ENCODE data around the gene GPR42. TPM values are rescaled to one million over a fixed set of nuclear protein-coding genes. Genes with fewer than 3 reads are reported as not detected.

Gene GPR42
- total and polyA plus RNA-seq, 2 donors from 2014 or later = not detected

DNA sequence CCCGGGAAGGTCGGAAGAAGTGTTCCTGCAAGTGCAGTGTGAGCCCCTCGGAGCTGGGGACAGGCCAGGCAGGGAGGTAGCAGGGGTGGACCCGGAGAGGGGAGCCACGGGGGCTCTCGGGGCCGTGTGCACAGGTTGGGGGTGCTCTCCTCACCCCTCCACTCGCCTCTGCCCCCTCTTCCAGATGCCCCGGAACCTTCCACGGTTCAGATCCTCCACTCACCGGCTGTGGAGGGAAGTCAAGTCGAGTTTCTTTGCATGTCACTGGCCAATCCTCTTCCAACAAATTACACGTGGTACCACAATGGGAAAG is 32.9 kb upstream of the GPR42 start:
- H3K27ac ChIP-seq (ENCODE audit: low read depth in 2 of 2, low read length in 2 of 2) = no peak overlapping the region
- no peaks in the 10 kb centered on the region for H3K36me3 ChIP-seq (ENCODE audit: control insufficient read depth in 2 of 3, insufficient read depth in 3 of 3, low read length in 3 of 3)
- H3K4me3 ChIP-seq (ENCODE audit: low read length in 3 of 3) = no peak overlapping the region
- no peak overlapping the region for H3K9ac ChIP-seq (ENCODE audit: low read length in 3 of 3)
- TF ChIP-seq, protein P1, sequence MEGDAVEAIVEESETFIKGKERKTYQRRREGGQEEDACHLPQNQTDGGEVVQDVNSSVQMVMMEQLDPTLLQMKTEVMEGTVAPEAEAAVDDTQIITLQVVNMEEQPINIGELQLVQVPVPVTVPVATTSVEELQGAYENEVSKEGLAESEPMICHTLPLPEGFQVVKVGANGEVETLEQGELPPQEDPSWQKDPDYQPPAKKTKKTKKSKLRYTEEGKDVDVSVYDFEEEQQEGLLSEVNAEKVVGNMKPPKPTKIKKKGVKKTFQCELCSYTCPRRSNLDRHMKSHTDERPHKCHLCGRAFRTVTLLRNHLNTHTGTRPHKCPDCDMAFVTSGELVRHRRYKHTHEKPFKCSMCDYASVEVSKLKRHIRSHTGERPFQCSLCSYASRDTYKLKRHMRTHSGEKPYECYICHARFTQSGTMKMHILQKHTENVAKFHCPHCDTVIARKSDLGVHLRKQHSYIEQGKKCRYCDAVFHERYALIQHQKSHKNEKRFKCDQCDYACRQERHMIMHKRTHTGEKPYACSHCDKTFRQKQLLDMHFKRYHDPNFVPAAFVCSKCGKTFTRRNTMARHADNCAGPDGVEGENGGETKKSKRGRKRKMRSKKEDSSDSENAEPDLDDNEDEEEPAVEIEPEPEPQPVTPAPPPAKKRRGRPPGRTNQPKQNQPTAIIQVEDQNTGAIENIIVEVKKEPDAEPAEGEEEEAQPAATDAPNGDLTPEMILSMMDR (IDR thresholded peaks at IDR 0.05; ENCODE audit: borderline replicate concordance, extremely low read depth, insufficient read depth) = no peak
- no peaks in the 10 kb centered on the region for H3K27me3 ChIP-seq (ENCODE audit: control insufficient read depth, insufficient read depth, low read length)
- H3K9me3 ChIP-seq (ENCODE audit: control insufficient read depth in 2 of 3, insufficient read depth in 1 of 3, low read length in 3 of 3) = no peaks in the 10 kb centered on the region
- peak in 1 of 5 donors; percentile 58 for DNase-seq
- FAIRE-seq = no peak
- H3K4me1 ChIP-seq (ENCODE audit: control insufficient read depth in 2 of 3, insufficient read depth in 2 of 3, low read depth in 1 of 3, low read length in 3 of 3) = no peaks in the 10 kb centered on the region
- intact Hi-C loops (cut with DNase I) = no loop called here

DNA sequence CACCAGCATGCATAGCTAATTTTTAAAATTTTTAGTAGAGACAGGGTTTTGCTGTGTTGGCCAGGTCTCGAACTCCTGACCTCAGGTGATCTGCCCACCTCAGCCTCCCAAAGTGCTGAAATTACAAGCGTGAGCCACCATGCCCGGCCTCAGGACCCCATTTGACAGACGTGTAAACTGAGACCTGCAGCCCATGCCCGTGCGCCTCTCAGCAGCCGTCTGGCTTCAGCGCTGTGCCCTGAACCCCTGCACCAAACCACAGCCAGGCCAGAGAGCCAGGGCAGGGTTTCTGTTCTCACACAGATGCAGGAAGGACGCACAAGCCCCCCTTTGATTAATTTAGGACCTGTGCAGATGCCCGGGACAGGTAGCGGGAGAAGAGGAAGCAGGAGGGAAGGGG is 30.4 kb upstream of the GPR42 start:
- FAIRE-seq (no peak), DNase-seq (peak in 1 of 5 donors; percentile 65)
- no peaks in the 10 kb centered on the region for H3K36me3 ChIP-seq (ENCODE audit: control insufficient read depth in 2 of 3, insufficient read depth in 3 of 3, low read length in 3 of 3)
- H3K27ac ChIP-seq (ENCODE audit: low read depth in 2 of 2, low read length in 2 of 2) = no peak overlapping the region
- intact Hi-C loops (cut with DNase I) = no loop called here
- no peak overlapping the region for H3K9ac ChIP-seq (ENCODE audit: low read length in 3 of 3)
- H3K4me1 ChIP-seq (ENCODE audit: control insufficient read depth in 2 of 3, insufficient read depth in 2 of 3, low read depth in 1 of 3, low read length in 3 of 3) = no peaks in the 10 kb centered on the region
- TF ChIP-seq, protein P1 (IDR thresholded peaks at IDR 0.05; ENCODE audit: borderline replicate concordance, extremely low read depth, insufficient read depth) = no peak
- no peak overlapping the region for H3K4me3 ChIP-seq (ENCODE audit: low read length in 3 of 3)
- no peaks in the 10 kb centered on the region for H3K27me3 ChIP-seq (ENCODE audit: control insufficient read depth, insufficient read depth, low read length)
- no peaks in the 10 kb centered on the region for H3K9me3 ChIP-seq (ENCODE audit: control insufficient read depth in 2 of 3, insufficient read depth in 1 of 3, low read length in 3 of 3)

DNA sequence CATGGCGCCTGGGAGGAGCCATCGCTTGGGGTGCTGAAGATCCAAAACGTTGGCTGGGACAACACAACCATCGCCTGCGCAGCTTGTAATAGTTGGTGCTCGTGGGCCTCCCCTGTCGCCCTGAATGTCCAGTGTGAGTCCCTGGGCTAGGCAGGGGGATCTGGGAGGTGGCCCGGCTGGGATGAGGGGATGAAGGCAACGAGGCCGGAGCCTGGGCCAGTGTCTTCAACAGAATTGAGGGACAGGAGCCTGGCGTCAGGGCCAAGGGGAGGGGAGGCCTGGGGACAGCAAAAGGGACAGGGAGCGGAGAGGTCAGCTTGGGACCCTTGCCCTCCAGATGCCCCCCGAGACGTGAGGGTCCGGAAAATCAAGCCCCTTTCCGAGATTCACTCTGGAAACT is 29.9 kb upstream of the GPR42 start:
- H3K27ac ChIP-seq (ENCODE audit: low read depth in 2 of 2, low read length in 2 of 2) = no peak overlapping the region
- DNase-seq (peak in 1 of 5 donors; percentile 60), FAIRE-seq (no peak)
- no peaks in the 10 kb centered on the region for H3K27me3 ChIP-seq (ENCODE audit: control insufficient read depth, insufficient read depth, low read length)
- no peaks in the 10 kb centered on the region for H3K9me3 ChIP-seq (ENCODE audit: control insufficient read depth in 2 of 3, insufficient read depth in 1 of 3, low read length in 3 of 3)
- H3K36me3 ChIP-seq (ENCODE audit: control insufficient read depth in 2 of 3, insufficient read depth in 3 of 3, low read length in 3 of 3) = no peaks in the 10 kb centered on the region
- no peak overlapping the region for H3K9ac ChIP-seq (ENCODE audit: low read length in 3 of 3)
- H3K4me3 ChIP-seq (ENCODE audit: low read length in 3 of 3) = no peak overlapping the region
- TF ChIP-seq, protein P1 (IDR thresholded peaks at IDR 0.05; ENCODE audit: borderline replicate concordance, extremely low read depth, insufficient read depth) = no peak
- intact Hi-C loops (cut with DNase I) = no loop called here
- H3K4me1 ChIP-seq (ENCODE audit: control insufficient read depth in 2 of 3, insufficient read depth in 2 of 3, low read depth in 1 of 3, low read length in 3 of 3) = no peaks in the 10 kb centered on the region

DNA sequence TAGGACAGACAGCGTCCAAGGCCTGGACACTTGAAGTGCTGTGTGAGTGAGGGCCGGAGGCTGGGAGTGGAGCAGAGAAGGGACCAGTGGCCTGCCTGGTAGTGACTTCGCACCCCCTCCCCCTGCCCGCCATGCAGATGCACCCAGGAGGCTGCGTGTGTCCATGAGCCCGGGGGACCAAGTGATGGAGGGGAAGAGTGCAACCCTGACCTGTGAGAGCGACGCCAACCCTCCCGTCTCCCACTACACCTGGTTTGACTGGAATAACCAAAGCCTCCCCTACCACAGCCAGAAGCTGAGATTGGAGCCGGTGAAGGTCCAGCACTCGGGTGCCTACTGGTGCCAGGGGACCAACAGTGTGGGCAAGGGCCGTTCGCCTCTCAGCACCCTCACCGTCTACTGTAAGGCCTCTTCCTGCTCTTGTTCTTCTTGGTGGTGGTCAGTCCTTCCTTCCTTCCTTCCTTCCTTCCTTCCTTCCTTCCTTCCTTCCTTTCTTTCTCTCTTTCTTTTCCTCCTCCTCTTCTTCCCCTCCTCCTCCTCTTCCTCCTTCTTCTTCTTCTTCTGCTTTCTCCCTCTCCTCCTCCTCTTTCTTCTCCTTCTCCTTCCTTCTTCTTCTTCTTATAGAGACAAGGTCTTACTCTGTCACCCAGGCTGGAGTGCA is 29.2 kb upstream of the GPR42 start:
- intact Hi-C loops (cut with DNase I) = no loop called here
- H3K27ac ChIP-seq (ENCODE audit: low read depth in 2 of 2, low read length in 2 of 2) = no peak overlapping the region
- no peak for FAIRE-seq

More for the DNA sequence above, 29.2 kb upstream of the GPR42 start:
- H3K4me3 ChIP-seq (ENCODE audit: low read length in 3 of 3) = no peak overlapping the region
- H3K4me1 ChIP-seq (ENCODE audit: control insufficient read depth in 2 of 3, insufficient read depth in 2 of 3, low read depth in 1 of 3, low read length in 3 of 3) = no peaks in the 10 kb centered on the region
- TF ChIP-seq, protein P1 (IDR thresholded peaks at IDR 0.05; ENCODE audit: borderline replicate concordance, extremely low read depth, insufficient read depth) = no peak
- DNase-seq = peak in 2 of 5 donors; percentile 24 to 45
- no peak overlapping the region for H3K9ac ChIP-seq (ENCODE audit: low read length in 3 of 3)
- no peaks in the 10 kb centered on the region for H3K27me3 ChIP-seq (ENCODE audit: control insufficient read depth, insufficient read depth, low read length)
- H3K9me3 ChIP-seq (ENCODE audit: control insufficient read depth in 2 of 3, insufficient read depth in 1 of 3, low read length in 3 of 3) = no peaks in the 10 kb centered on the region
- no peaks in the 10 kb centered on the region for H3K36me3 ChIP-seq (ENCODE audit: control insufficient read depth in 2 of 3, insufficient read depth in 3 of 3, low read length in 3 of 3)

All from kidney (tissue), 14 donors.